Duodenal mucosa (tissue), 2 donors: ENCODE results near the gene FSTL4.

Experiments
- H3K27ac ChIP-seq: one replicate; pipeline ENCODE4 v1.7.0; 2013; ENCODE audit warnings: low read depth, low read length
- H3K27me3 ChIP-seq, 2 donors: one replicate each; pipeline ENCODE4 v1.7.0; 2013; ENCODE audit warnings: low read length in 2 of 2, control low read depth in 1 of 2; ENCODE audit not compliant: insufficient read depth in 2 of 2, control insufficient read depth in 1 of 2
- H3K36me3 ChIP-seq, 2 donors: one replicate each; pipeline ENCODE4 v1.7.0; 2013; ENCODE audit warnings: low read length in 2 of 2, control low read depth in 1 of 2; ENCODE audit not compliant: insufficient read depth in 2 of 2, control insufficient read depth in 1 of 2
- H3K4me1 ChIP-seq, 2 donors: one replicate each; pipeline ENCODE4 v1.7.0; 2013; ENCODE audit warnings: low read length in 2 of 2, control low read depth in 1 of 2; ENCODE audit not compliant: insufficient read depth in 2 of 2, control insufficient read depth in 1 of 2
- H3K4me3 ChIP-seq, 2 donors: one replicate each; pipeline ENCODE4 v1.7.0; 2013; ENCODE audit warnings: low read length in 2 of 2, low read depth in 1 of 2
- H3K9ac ChIP-seq, 2 donors: one replicate each; pipeline ENCODE4 v1.7.0; 2013; ENCODE audit warnings: low read length in 2 of 2, low read depth in 1 of 2
- H3K9me3 ChIP-seq, 2 donors: one replicate each; pipeline ENCODE4 v1.7.0; 2013; ENCODE audit warnings: low read length in 2 of 2, control low read depth in 1 of 2; ENCODE audit not compliant: control insufficient read depth in 1 of 2

Gene FSTL4

DNA sequence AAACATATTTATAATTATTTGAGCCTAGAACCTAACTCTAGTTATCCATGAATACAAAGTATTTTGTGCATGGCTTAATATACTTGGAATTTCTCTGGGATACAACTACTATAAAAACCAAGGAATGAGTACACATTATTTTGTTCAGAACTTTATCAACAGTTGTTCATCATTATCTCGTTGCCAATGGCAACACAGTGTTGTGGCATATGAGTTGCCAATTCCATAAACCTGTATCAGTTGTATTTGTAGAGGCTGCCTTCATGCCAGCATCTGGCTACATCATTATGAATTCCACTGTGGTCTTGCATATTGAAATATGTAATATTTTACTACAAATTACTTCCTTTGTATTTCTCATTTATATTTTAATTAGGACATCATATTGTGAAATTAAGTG lies 250.4 kb downstream of the FSTL4 start:
- H3K9me3 ChIP-seq: no peaks in the 10 kb centered on the region
- H3K9ac ChIP-seq: no peak overlapping the region
- H3K4me3 ChIP-seq: no peak overlapping the region
- H3K27ac ChIP-seq: no peak overlapping the region
- H3K4me1 ChIP-seq: no peaks in the 10 kb centered on the region
- no peaks in the 10 kb centered on the region for H3K36me3 ChIP-seq
- H3K27me3 ChIP-seq: no peaks in the 10 kb centered on the region

DNA sequence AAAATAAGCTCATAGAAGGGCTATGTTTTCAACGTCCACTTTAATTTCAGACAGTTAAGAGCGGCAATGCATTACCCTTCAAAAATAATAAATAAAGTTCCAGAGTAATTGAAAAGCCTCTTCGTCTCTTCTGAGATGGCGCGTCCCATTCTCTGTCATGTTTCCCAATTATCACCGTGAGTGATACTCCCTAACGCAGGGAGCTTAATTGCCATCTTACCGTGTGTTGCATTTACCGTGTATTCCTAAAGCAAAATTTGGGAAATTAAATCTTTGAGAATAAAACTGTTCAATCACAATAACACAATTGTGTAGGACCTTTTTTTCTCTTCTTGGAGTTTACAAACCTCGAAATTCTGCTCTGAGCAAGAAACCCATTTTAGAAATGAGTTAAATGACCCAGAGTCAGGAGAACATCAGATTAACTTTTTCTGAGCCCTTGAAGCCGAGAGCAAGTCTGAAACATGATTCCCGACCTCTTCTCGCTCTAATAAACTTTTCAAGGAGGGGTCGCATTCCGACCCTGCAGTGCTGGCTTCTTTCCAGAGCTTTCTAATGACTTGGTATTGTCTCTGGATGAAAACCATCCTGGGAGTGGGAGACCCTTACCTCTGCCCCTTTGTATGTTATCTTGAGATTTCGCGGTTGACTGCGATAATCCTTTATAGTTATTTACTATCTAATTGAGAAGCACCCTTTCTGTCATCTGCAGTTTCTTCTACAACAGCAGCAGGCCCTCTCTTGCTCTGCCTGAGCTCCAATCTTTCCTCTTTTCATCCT lies 251.5 kb downstream of the FSTL4 start:
- Histone ChIP-seq H3K27ac (no peak overlapping the region), H3K4me3 (no peak overlapping the region), H3K4me1 (no peaks in the 10 kb centered on the region), H3K36me3 (no peaks in the 10 kb centered on the region), H3K9me3 (no peaks in the 10 kb centered on the region), H3K9ac (no peak overlapping the region), H3K27me3 (no peaks in the 10 kb centered on the region)

DNA sequence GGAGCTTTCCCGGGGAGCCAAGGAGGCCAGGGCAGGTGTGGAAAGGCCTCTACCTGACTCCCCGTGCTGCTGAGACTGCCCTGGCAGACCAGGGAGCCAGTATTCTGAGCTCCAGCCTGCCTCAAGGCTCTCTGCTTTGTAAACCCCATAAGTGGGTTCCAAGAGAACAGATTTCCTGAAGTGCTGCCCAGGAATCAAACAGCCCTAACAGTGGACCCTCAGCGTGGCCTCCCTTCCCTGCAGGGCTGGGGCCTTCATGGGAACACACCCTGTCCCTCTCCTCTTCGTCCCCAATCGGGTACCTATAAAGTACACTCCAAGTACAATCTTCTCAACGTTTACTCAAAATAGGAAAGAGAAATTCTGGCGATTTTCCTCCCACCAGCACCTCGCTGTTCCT lies 252.5 kb downstream of the FSTL4 start:
- no peaks in the 10 kb centered on the region for H3K4me1 ChIP-seq
- H3K4me3 ChIP-seq: no peak overlapping the region
- H3K27me3 ChIP-seq: no peaks in the 10 kb centered on the region
- H3K9ac ChIP-seq: no peak overlapping the region
- no peak overlapping the region for H3K27ac ChIP-seq
- no peaks in the 10 kb centered on the region for H3K36me3 ChIP-seq
- no peaks in the 10 kb centered on the region for H3K9me3 ChIP-seq

DNA sequence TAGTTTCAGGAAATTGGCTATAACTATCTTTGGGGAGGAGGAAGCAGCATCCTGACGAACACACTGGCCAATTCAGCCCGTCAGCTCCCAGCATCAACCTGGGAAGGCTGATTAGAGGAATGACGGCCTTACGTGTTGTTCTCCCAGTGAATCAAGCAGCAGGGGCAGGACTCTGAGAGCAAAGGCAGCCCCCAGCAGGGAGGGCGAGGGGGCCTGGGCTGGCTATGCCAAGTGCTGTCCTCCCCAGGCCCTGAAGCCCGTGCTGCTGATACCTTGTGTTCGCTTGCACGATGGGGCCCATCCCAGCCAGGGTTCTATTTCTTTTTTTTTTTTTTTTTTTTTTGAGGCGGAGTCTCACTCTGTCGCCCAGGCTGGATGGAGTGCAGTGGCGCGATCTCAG lies 254.1 kb downstream of the FSTL4 start:
- Histone ChIP-seq H3K36me3 (no peaks in the 10 kb centered on the region), H3K9me3 (no peaks in the 10 kb centered on the region), H3K27ac (no peak overlapping the region)

DNA sequence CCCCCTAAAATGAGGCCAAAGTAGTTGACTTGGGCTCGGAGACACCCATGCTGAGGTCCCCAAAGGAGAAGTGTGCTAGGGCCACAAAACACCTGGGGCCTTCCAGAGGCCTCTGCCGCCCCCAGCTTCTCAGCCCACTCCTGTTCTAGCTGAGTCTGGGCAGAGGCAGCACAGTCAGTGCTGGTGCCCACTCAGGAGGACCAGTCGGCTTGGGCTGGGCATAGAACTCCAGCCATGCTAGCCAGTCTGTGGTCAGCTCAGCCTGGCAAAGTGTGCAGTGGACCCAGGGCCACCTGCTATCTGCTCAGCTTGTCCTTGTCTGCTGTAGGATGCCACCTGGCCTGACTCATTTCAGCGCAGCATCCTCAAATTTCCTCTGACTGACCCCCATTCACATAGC lies 254.6 kb downstream of the FSTL4 start:
- Histone ChIP-seq H3K4me1 (no peaks in the 10 kb centered on the region), H3K27ac (no peak overlapping the region), H3K9me3 (no peaks in the 10 kb centered on the region), H3K4me3 (no peak overlapping the region), H3K27me3 (no peaks in the 10 kb centered on the region), H3K36me3 (no peaks in the 10 kb centered on the region), H3K9ac (no peak overlapping the region)

More for the DNA sequence above, 254.1 kb downstream of the FSTL4 start:
- Histone ChIP-seq H3K4me3 (no peak overlapping the region), H3K4me1 (no peaks in the 10 kb centered on the region), H3K27me3 (no peaks in the 10 kb centered on the region), H3K9ac (no peak overlapping the region)

DNA sequence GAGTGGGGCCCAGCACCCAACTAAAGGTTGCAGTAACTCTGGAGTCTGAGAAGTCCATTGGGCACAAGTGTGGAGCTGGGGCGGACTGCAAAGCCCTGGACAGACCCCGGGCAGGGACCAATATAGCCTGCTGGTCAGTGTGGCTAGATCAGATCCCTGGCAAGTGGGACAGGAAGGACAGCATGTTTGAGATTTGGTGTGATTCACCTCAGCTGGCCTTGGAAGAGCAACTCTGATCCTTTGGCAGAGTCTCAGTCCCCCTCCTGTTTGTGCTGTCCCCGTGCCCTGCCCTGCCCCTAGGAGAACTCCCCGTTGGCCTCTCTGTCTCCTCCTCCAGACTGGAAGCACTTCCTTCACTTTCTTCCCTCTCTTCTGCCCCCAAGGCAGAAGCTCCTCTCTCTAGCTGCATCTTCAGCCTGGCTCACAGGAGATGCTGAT lies 255.3 kb downstream of the FSTL4 start:
- H3K27me3 ChIP-seq: no peaks in the 10 kb centered on the region
- H3K27ac ChIP-seq: no peak overlapping the region
- H3K9me3 ChIP-seq: no peaks in the 10 kb centered on the region
- H3K9ac ChIP-seq: no peak overlapping the region
- H3K36me3 ChIP-seq: no peaks in the 10 kb centered on the region
- H3K4me1 ChIP-seq: no peaks in the 10 kb centered on the region
- no peak overlapping the region for H3K4me3 ChIP-seq

DNA sequence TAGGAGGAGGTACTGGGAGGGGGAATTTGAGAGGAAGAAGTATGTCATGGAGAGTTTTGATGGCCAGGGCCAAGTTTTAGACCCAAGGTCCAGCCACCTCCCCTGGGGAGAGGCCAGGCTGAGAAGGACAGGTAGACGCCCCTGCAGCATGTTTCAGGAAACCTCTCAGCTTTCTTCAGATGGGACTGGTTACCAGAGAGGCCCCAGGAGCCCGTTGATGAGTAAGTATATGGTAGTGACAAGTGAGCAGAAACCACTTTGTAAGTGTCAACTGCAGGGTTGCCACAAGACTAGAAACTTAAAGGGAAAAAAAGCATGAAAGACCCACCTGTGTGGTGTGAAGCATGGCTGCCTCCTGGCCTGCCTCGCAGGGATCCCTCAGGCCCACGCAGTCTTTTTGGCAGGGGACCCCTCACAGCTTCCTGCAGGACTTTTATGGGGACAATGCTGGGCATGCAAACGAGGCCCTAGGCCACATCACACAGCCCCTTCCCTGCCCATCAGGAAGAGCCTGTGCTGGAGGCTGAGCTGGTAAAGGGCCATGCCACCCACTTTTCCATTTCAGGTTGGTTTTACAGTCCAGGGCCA lies 255.9 kb downstream of the FSTL4 start:
- no peaks in the 10 kb centered on the region for H3K4me1 ChIP-seq
- no peak overlapping the region for H3K9ac ChIP-seq
- H3K36me3 ChIP-seq: no peaks in the 10 kb centered on the region
- no peaks in the 10 kb centered on the region for H3K9me3 ChIP-seq
- H3K4me3 ChIP-seq: no peak overlapping the region
- H3K27me3 ChIP-seq: no peaks in the 10 kb centered on the region
- no peak overlapping the region for H3K27ac ChIP-seq

DNA sequence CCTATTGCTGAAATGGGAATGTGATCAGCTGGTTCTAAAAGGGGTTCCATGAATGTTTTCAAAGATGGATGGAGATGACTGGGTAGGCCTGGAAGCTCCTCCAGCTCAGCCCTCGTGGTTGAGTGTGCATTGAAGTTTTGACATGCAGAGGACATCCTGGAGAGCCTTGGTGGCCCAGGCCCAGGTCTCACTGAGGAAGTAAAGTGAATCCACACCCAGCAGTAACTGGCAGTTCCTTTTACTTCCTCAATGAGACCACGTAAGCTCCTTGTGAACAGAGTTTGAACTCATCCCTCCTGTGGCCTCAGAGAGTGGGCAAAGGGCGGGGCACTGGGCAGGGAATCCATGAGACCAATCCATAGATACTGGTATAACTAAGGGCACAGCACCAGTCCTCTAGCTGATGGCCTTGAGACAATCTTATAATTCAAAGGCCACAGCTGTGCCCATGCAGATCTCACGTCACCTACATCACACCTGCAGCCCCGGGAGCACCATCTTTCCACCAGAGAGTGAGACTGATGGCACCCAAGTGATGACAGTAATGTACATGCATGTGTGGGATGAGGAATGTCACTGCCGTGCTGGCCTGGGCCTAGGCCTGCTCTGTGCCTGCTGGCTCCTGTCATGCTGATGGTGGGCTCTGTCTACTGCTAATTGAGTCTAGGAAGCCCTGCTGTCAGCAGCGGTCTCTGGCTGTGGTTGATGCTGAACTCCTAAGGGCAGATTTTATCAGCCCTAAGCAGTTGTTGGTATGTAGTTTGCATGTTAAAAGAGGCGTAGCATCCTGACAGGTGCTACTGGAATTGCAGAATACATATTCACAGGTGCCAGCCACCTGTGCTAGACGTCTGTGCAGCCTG lies 257.8 kb downstream of the FSTL4 start:
- H3K4me1 ChIP-seq: no peaks in the 10 kb centered on the region
- H3K9ac ChIP-seq: no peak overlapping the region
- no peaks in the 10 kb centered on the region for H3K9me3 ChIP-seq
- no peaks in the 10 kb centered on the region for H3K36me3 ChIP-seq
- H3K27ac ChIP-seq: no peak overlapping the region
- no peak overlapping the region for H3K4me3 ChIP-seq
- H3K27me3 ChIP-seq: no peaks in the 10 kb centered on the region

DNA sequence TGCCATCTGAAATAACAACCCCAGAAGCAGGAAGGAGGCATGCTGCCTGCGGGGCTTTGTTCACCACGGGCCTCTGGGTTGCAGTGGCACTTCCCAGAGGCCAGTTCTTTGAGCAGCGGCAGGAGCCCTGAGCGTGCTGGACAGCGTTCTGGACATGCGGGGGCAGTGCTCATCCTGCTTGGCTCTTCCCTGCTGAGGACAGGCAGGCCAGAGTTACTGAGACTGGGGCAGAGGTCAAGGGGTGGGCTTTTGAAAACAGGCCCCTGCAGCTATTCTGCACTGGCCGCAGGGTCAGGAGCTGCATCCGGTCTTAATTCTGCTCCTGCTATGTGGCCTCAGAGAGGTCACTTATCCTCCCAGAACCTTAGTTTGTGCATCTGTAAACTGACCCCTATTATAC lies 258.6 kb downstream of the FSTL4 start:
- Histone ChIP-seq H3K27me3 (no peaks in the 10 kb centered on the region), H3K36me3 (no peaks in the 10 kb centered on the region), H3K9ac (no peak overlapping the region), H3K4me1 (no peaks in the 10 kb centered on the region), H3K9me3 (no peaks in the 10 kb centered on the region), H3K27ac (no peak overlapping the region), H3K4me3 (no peak overlapping the region)

DNA sequence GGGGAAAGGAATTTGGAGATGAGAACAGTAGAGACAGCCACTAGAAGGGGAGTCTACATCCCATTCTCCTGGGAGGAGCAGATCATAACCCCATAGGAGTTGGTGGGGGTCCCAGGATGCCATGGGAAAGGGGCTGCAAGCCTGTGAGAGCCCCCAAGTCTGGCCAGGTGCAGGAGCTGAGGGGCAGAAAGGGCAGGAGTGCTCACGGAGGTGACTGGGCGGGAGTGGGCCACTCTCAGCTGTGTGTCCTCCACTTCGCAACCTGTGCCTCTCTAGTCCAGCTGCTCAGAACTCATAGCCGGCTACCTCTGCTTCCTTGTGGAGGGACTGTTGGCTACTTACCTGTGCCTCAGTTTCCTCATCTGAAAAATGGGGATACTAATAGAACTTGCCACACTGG lies 263.9 kb downstream of the FSTL4 start:
- Histone ChIP-seq H3K4me1 (no peaks in the 10 kb centered on the region), H3K27ac (no peak overlapping the region), H3K9ac (no peak overlapping the region), H3K9me3 (no peaks in the 10 kb centered on the region), H3K36me3 (no peaks in the 10 kb centered on the region), H3K27me3 (no peaks in the 10 kb centered on the region), H3K4me3 (no peak overlapping the region)
